ENCODE results near the gene TRPC4.
"Not testable (repeated sequence)": the region's sequence is repeated elsewhere in the genome, so short reads cannot be mapped to it uniquely, and the experiment has no call there.

Gene TRPC4

GRCh38 chr13:37608750-37609339, 260.7 kb downstream of the TRPC4 start:
- no peak for DNase-seq (ENCODE audit: low read depth in 1 of 2, low spot score in 1 of 2)

GRCh38 chr13:37602733-37603381, 266.7 kb downstream of the TRPC4 start:
- no peak for DNase-seq (ENCODE audit: low read depth in 1 of 2, low spot score in 1 of 2)

- no peak for DNase-seq (ENCODE audit: low read depth in 1 of 2, low spot score in 1 of 2)
Measured at GRCh38 chr13:37601648-37602440, 267.7 kb downstream of the TRPC4 start.

GRCh38 chr13:37599519-37599918, 270.1 kb downstream of the TRPC4 start:
- DNase-seq (ENCODE audit: low read depth in 1 of 2, low spot score in 1 of 2), result no peak

GRCh38 chr13:37598597-37598996, 271.0 kb downstream of the TRPC4 start, which contains the start of gene POSTN:
Gene POSTN (minus strand): TSS chr13:37598768. CDS start chr13:37598726, 42 bp downstream.
- DNase-seq (ENCODE audit: low read depth in 1 of 2, low spot score in 1 of 2), result no peak

- DNase-seq (ENCODE audit: low read depth in 1 of 2, low spot score in 1 of 2), result no peak
Measured at GRCh38 chr13:37597477-37598025, 272.0 kb downstream of the TRPC4 start.

GRCh38 chr13:37596805-37597204, 272.8 kb downstream of the TRPC4 start:
- DNase-seq (ENCODE audit: low read depth in 1 of 2, low spot score in 1 of 2), result no peak

- no peak for DNase-seq (ENCODE audit: low read depth in 1 of 2, low spot score in 1 of 2)
Measured at GRCh38 chr13:37595162-37595561, 274.4 kb downstream of the TRPC4 start.

- DNase-seq (ENCODE audit: low read depth in 1 of 2, low spot score in 1 of 2), result no peak
Measured at GRCh38 chr13:37594550-37594949, 275.0 kb downstream of the TRPC4 start.

- not testable (repeated sequence) for DNase-seq (ENCODE audit: low read depth in 1 of 2, low spot score in 1 of 2)
Measured at GRCh38 chr13:37589381-37589780, 280.2 kb downstream of the TRPC4 start.

GRCh38 chr13:37587236-37587635, 282.3 kb downstream of the TRPC4 start:
- DNase-seq (ENCODE audit: low read depth in 1 of 2, low spot score in 1 of 2), result no peak

Data from activated T-helper 1 cell treated with anti-CD3 and anti-CD28 coated beads, Interleukin-2, amount 50 U/mL, for 16 hours (primary cell).